NCI-H82 (cell line): ENCODE results near the gene STS.

Experiments used
- DNase-seq: peaks from one replicate; lab custom pipeline; 2025; lab: John Stamatoyannopoulos, UW

Gene STS

GRCh38 chrX:7179446-7179845, 31.9 kb downstream of the STS start:
- DNase-seq = no peak

- DNase-seq = no peak
These were observed 37.3 kb downstream of the STS start for GRCh38 chrX:7184816-7185215.

- no peak for DNase-seq
These were observed 41.2 kb downstream of the STS start for GRCh38 chrX:7188672-7189071.

- DNase-seq = peak; percentile 55
These were observed 42.6 kb downstream of the STS start for GRCh38 chrX:7190157-7190556.

- DNase-seq = peak; percentile 36
These were observed 44.2 kb downstream of the STS start for GRCh38 chrX:7191681-7192110.

- DNase-seq = no peak
These were observed 45.4 kb downstream of the STS start for GRCh38 chrX:7192871-7193270.

- no peak for DNase-seq
These were observed 47.1 kb downstream of the STS start for GRCh38 chrX:7194606-7195005.
